HG03039 (cell line): ENCODE results near the gene ERCC6L2.

Source experiments
- ATAC-seq: cut with Tn5 transposase; IDR thresholded peaks from one replicate; pipeline ENCODE4 v1.9.1; 2021; ENCODE audit warnings: mild to moderate bottlenecking, moderate library complexity; ENCODE audit not compliant: unreplicated experiment

The ERCC6L2 gene

GRCh38 chr9:96015876-96016686 lies 140.6 kb downstream of the ERCC6L2 start:
- ATAC-seq, result no peak
